GM21381 (cell line): ENCODE measurements around the gene ADSS1.

Source experiments
- ATAC-seq: cut with Tn5 transposase; IDR thresholded peaks from one replicate; pipeline ENCODE4 v1.9.1; 2021; ENCODE audit warnings: mild to moderate bottlenecking, moderate library complexity; ENCODE audit not compliant: unreplicated experiment

ADSS1 gene

DNA sequence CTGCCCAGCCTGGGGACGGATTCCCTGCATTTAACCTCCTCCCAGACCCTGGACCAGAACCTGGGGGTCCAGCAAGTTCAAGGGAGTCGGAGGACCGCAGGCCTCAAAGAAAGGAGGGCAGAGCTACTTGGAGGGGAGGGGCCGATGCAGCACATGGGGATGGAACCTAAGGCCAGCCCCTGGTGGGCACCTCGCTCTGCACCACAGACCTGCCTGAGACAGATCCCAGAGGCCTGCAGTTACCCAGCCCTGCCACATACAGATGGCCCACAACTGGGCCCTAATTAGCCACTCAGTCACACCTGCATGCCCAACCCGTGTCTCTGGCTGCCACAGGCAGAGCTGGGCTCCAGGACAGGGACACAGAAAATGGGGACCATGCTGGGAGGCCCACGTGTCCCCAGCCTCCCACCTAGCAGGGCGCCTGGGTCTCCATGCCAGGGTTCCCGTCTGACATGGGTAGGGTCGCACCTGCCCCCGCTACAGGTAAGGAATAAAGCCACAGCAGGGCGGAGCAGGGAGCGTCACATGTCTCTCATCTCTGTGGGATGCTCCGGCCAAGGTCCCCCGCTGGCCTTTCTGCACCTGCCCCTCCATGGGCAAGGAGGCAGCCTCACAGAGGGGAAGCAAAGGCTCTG is 54.8 kb downstream of the ADSS1 start:
- no peak for ATAC-seq

GRCh38 chr14:104779776-104780512 is 55.9 kb downstream of the ADSS1 start:
- ATAC-seq: no peak

- ATAC-seq: no peak
These were observed 56.5 kb downstream of the ADSS1 start for GRCh38 chr14:104780513-104781030.

DNA sequence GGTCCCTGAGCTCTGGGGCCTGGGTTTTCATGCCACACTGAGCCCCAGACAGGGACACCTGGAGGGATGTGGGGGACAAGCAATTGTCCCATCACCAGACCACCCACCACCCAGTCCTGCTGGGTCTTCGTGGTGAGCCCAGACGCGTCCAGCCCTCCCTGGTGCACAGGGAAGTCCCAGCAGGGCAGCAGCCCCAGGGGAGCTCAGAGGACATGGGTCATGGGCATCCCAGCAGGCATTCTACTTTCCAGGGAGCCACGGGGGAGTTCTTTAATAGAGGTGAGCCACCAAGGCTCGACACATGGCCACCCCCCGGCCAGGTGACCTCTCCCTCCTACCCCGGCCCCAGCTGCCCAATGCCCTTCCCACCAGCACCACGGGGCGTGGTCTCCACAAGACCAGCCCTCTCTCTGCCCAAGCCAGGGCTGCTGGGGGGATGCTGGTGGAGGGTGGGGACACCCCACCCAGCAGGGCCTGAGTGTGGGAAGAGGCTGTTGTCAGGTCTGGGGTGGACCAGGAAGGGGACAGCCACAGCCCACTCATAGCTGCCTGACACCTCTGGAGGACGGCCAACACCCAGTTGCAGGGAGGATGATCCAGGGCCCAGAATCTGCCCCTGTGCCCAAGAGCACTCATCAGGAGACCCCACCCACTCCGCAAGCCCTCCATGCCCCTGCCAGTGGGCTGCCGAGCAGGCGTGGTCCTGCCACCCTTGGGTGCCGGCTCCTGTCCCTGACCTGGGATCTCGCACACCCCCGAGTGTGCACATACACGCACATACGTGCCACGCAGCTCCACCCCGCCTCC is 57.4 kb downstream of the ADSS1 start:
- ATAC-seq: no peak

GRCh38 chr14:104782086-104782807 is 58.2 kb downstream of the ADSS1 start:
- ATAC-seq: no peak

- ATAC-seq: no peak
These were observed 58.7 kb downstream of the ADSS1 start for GRCh38 chr14:104782808-104783139.

- no peak for ATAC-seq
These were observed 59.6 kb downstream of the ADSS1 start for GRCh38 chr14:104783484-104784217.

DNA sequence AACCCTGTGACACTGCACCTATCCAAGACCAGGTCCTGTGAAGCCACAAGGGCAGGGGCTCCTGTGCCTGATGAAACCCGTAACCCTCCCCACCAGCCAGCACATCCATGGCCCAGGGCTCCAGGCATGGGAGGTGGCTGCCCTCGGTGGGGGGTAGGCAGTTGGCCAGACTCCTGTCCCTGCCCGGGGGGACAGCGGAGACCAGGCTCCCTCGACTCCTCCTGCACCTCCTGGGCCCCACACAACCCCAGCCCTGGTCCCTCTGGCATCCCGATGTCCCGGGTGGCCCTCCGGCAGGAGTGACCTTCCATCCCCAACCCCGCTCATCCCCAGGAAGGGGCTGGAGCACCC is 60.2 kb downstream of the ADSS1 start:
- ATAC-seq: no peak

DNA sequence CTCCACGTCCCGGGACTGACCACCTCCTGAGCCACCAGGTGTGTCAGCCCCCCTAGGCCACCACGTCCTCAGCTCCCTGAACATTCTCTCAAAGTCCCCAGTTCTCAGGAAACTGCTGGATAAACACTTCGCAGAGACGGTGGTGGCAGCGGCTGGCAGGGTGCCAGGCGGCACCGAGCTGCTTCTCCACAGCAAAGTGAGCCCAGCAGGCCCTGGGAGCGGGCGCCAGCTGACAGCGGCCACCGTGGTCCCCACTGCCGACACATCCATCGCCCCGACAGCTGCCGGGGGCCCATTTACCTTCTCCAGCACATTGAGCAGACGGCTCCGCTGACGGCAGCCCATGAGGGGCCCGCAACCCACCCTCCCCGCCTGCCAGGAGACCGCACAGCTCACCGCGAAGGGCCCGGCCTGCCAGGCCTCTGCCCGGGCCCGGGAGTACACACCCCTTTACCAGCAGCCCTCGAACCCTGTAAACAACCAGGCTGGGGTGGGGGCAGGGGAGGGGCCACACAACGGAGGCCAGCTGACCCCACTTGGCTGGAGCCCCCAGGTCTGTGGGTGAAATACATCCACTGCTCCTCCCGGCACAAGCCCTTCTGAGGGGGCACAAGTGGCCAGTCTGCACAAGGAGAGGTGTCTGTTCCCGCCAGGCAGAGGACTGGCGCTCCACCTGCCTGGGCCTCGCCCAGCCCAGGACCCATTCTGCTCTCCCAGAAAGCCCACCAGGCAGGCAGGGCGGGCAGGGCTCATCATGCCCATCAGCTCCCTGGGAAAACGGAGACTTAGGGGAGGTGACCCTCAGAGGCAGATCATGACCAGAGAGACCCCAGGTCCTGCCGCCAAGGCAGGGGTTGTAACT is 61.0 kb downstream of the ADSS1 start:
- ATAC-seq: no peak

DNA sequence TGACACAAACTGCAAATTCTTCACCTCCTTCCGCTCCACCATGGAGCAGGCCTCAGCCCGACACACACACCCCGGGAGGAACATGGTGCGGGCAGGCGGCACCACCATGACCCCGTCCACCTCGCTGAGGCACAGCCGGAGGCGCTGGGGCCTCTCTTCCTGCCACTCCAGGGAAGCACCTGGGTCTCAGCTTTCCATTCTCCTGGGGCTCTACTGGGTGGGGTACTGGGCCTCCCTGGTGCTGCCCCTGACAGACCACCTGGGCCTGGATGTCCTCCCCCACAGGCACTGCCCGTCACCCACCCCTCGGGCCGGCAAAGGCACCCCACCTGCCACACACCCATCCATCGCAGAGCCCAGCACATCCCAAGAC is 61.7 kb downstream of the ADSS1 start:
- ATAC-seq: no peak

DNA sequence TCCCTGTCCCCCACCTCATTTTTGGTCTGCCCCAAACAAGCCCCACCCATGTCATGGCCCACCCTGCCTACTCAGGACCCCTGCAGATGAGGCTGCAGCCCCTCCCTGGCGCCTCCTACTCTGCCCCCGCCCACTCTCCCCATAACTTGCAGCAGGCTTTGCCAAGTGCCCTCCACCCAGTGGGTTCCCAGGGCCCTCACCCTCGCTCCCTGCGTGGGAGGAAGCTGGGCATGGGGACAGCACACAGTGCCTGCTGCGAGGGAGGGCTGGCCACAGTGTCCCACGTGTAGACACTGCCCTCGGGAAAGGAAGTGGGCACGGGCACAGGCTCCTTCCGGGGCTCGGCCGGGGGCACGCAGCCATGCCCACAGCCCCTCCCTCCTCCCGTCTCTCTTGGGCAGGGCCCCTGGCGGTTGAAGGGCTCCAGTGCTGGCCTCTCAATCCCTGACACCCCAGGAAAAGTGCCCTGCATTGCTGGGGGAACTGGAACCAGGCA is 62.1 kb downstream of the ADSS1 start:
- no peak for ATAC-seq

DNA sequence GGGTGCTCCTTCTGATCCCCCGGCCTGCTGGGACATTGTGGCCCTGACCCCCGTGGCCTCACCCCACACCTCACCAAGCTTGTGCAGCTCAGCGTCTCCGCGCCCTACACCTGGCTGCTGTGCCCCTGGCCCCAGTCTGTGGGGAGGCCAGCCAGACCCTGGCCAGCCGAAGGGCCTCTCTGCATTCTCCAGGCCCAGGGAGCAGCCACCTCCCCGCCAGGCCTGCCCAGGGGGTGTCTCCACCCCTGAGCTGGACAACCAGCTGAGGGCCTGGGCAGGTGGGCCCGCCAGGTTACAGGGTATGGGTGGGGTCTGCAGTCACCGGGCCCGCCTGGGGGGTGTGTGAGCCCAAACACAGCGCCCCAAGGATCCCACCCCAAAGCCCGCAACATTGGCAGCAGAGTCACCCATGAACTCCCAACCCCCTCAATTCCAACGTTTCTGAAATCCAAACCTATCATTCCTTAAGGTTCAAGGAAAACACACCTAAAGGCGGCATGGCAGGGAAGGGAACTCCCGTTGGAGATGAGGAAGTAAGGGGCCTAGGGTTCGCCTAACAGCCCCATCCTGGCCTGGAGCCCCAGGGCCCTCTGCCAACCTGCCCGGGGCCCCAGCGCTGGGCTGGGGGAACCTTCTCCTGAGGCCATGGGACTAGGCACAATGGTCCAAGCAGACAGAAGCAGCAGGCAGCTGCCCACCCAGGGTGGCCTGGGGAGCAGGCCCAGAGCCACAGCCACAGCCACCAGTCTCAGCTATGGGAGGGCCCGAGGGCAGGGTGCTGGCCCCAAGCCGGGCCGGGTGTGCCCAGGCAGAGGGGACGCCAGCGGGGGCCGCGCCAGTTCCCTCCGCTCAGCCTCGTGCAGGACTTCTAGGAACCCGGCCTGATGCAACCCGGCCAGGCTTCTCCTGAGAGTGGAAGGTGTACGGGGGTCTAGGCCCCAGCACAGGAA is 63.0 kb downstream of the ADSS1 start:
- no peak for ATAC-seq

- ATAC-seq: no peak
These were observed 63.7 kb downstream of the ADSS1 start for GRCh38 chr14:104787736-104788135.

DNA sequence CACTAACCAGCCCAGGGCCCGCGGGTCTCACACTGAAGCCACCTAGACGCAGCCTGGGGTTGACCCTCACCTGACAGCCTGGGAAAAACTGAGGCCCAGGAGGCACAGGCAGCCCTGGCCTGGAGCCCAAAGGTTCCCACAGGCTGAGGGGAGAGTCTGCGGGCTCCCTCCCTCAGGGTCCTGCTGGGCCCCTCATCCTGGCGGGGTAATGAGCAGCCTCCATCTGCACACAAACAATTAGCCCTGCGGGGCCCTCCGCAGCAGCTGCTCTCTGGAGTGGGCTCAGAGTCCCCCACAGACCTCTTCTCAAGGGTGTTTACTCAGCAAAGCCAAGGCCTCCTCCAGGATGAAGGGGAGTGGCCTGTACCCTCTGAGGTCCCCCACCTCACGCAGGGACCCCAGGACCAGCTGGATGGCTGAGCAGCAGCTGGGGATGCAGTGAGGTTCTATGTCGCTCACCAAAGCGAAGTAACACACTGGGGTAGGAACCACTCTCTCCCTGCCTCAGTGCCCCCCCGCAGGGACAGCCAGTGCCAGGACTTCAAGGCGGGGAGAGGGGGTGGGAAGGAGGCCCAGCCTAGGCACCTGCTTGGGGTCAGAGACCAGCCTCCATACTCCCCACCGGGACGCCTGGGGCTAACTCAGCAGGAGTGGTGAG is 64.3 kb downstream of the ADSS1 start:
- no peak for ATAC-seq

DNA sequence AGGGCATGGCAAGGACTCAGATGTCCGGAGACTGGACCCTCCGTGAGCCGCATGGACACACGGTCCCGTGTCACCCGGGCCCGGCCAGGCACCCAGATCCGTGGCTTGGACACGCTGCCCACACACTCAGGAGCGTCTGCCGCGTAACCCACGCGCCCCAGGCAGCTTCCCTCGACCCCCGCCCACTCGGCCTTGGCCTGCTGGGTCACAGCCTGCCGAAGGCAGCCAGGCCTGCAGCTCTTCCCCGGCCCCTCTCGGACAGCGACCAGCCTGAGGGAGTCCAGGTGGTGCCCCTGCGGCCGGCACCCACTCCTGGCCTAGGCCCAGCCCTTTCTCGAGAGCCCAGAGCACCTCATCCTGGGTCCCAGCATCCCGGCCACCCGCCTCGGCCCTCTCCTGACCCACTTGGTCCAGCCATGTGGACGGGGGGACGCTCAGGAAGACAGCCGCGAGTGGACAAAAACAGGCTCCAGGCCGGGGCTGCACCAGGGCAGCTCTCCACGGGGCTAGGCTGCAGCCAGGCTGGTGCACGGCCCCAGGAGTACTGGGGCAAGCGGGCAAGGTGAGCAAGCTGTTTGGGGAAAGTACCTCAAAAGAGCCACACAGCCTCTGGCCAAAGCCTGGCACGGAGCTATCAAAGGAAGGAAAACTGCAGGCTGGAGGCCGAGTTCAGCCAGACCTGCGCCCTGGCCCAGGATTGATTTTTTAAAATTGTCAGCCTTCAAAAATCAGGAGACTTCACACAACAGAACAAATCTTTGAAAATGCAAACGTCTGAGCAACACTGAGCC is 65.0 kb downstream of the ADSS1 start:
- no peak for ATAC-seq

- no peak for ATAC-seq
These were observed 66.0 kb downstream of the ADSS1 start for GRCh38 chr14:104789752-104790743.
